ENCODE measurements around the gene ZNF546.
"Not testable (repeated sequence)": the region's sequence is repeated elsewhere in the genome, so short reads cannot be mapped to it uniquely, and the experiment has no call there.

ZNF546 gene

DNA sequence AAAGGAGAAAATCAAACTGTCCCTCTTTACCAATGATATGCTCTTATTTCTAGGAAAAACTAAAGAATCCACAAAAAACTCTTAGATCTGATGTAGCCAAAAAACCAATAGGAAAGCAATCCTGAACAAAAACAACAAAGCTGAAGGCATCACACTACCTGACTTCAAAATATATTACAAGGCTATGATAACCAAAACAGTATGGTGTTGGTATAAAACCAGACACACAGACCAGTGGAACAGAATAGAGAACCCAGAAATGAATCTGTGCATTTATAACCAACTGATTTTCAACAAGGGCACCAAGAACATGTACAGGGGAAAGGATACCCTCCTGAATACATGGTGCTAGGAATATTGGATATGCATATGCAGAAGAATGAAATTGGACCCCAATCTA lies 9.7 kb upstream of the ZNF546 start:
- DNase-seq: no peak

DNA sequence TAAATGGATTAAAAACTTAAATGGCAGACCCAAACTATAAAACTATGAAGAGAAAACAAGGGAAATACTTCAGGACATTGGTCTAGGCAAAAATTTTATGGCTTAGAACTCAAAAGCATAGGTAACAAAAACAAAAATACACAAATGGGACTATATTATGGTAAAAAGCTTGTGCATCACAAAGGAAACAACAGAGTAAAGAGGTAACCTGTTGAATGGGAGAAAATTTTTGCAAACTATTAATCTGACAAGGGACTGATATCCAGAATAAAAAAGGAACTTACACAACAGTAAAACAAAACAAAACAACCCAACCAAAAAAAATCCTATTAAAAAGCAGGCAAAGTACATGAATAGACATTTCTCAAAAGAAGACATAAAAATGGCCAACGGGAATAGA lies 9.3 kb upstream of the ZNF546 start:
- DNase-seq: no peak

GRCh38 chr19:39993605-39994004 lies 3.3 kb upstream of the ZNF546 start:
- DNase-seq: no peak

GRCh38 chr19:39994361-39994760 lies 2.5 kb upstream of the ZNF546 start:
- DNase-seq: no peak

- DNase-seq: no peak
Observed at GRCh38 chr19:39995794-39996193, 1.1 kb upstream of the ZNF546 start.

DNA sequence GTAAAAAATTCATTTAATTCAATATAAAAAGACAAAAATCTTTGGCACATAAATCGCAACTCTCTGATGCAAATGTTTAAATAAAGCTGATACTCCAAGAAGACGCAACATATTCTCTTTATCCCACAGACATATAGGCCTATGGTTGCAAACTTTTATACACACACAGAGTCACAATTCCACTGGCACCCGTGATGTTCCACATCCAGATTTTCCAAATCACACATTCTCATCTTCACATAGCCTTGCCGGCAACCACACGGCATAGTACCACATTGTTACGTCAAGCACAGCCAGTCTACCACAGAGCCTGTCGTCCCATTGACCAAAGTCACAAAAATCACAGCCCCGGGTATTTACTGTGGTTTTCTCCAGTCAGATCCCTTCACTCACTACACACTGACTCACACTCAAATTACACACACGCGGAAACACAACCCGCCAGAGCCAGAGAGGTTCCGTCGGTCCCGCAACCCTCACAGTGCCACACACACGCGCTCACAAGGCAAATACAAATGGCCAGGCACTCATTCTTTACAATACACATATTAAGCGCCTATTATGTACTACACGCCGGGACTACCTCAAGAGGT lies 546 bp upstream of the ZNF546 start:
- peak; percentile 73 for DNase-seq

GRCh38 chr19:39997638-39998216 lies 867 bp downstream of the ZNF546 start:
- no peak for DNase-seq

DNA sequence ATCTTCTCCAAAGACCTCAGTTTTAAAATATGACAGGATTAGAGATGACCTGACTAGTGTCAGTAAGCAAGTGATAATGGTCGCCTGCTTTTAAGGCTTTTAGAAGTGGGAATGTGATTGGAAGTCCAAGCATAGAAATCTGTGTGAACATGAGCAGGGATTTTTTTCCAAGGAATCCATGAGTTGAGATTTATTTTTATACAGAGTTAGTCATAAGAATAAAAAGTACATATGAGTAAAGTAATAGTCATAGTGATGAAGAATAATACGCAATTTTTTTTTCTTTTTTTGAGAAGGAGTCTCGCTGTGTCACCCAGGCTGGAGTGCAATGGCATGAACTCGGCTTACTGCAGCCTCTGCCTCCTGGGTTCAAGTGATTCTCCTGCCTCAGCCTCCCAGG lies 1.6 kb downstream of the ZNF546 start:
- no peak for DNase-seq

DNA sequence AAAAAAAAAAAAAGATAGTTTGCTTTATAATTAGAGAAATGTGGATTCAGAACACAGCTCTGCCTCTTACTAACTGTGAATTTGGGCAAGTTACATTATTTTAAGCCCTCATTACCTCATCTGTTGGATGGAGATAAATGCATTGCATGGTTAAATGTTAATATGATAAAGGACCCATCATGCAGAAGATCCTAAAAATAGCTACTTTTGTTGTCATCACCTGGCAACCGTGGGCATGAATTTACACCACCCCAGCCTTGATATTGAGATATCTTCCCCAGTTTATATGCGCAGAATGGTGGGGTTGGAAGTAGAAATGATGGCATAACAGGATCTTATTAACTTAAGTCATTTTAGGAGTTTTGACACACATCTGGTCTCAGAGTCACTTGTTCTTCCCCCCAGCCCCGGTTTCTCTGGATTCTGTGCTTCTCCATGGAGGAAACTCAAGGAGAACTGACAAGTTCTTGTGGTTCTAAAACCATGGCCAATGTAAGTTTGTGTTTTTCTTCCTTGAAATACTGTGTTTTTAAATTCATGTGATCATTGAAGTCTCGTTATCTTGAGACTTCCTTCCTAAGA lies 8.9 kb downstream of the ZNF546 start:
- no peak for DNase-seq

DNA sequence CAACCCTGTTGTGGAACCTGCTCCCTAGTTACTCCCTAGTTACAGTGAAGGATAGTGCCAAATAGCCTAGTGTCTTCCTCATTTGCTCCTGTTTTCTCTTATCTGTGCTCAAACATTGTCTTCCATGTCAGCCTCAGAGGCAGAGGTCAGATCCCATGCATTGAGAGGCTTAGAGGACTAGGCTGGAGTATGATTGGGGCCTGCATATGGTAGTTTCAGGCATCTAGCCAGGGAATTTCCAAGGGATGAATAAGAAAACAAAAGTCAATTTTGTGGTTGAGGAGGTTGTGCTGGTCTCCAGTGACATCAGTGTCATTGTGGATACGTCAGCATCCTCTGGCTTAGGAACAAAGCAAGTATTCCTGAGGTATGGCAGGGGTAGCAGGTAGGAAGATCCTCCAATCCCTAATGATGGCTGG lies 9.4 kb downstream of the ZNF546 start:
- DNase-seq: no peak

- DNase-seq: no peak
Observed at GRCh38 chr19:40009674-40010073, 12.8 kb downstream of the ZNF546 start.

DNA sequence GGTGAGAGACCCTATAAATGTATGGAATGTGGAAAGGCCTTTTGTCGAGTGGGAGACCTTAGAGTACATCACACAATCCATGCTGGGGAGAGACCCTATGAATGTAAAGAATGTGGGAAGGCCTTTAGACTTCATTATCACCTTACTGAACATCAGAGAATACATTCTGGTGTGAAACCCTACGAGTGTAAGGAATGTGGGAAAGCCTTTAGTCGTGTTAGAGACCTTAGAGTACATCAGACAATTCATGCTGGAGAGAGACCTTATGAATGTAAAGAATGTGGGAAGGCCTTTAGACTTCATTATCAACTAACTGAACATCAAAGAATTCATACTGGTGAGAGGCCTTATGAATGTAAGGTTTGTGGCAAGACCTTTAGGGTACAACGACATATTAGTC lies 17.1 kb downstream of the ZNF546 start:
- DNase-seq: no peak

- DNase-seq: no peak
Observed at GRCh38 chr19:40023969-40024368, 27.1 kb downstream of the ZNF546 start.

DNA sequence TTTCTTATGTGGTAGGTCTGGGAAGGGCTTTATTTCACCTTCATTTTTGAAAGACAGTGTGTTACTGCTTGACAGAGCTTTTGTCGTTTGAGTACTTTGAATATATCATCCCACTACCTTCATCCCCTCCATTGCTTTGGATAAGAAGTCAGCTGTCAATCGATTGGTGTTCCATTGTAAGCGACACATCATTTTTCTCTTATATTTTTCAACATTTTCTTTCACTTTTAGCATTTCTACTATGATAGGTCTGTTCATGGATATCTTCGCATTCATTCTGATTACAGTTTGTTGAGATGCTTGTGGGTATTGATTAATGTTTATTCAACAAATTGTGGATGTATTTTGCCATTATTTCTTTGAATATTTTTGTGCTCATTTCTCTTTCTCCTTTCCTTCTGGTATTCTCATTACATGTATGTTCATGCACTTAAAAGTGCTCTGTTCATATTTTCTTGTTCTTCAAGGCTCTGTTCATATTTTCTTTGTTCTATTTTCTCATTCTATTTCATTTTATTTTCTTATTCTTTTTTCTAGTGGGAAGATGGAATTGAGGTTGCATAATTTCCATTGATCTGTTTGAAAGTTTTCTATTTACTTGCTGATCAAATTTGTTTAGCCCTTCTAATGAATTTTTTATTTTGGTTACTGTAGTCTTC lies 29.2 kb downstream of the ZNF546 start:
- no peak for DNase-seq

GRCh38 chr19:40026597-40026970 lies 29.7 kb downstream of the ZNF546 start:
- DNase-seq: no peak

DNA sequence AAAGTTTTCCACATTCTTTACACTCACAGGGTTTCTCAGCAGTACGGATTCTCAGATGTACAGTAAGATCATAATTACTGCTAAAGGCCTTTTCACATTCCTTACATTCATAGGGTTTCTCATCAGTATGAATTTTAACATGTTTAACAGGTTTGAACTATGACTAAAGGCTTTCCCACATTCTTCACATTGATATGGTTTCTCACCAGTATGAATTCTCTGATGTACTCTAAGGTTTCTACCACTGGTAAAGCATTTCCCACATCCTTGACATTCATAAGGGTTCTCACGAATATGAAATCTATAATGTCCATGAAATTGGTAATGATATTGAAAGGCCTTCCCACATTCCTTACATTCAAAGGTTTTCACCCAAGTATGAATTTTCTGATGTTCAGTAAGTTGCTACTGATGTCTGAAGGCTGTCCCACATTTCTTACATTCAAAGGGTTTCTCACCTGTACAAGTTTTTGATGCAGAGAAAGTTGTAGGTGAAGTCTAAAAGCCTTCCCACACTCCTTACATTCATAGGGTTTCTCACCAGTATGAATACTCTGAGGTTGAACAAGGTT lies 37.2 kb downstream of the ZNF546 start:
- DNase-seq: no peak

- DNase-seq: no peak
Observed at GRCh38 chr19:40035996-40036395, 39.1 kb downstream of the ZNF546 start.

DNA sequence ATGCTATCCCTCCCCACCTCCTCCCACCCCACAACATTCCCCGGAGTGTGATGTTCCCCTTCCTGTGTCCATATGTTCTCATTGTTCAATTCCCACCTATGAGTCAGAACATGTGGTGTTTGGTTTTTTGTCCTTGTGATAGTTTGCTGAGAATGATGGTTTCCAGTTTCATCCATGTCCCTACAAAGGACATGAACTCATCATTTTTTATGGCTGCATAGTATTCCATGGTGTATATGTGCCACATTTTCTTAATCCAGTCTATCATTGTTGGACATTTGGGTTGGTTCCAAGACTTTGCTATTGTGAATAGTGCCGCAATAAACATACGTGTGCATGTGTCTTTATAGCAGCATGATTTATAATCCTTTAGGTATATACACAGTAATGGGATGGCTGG lies 41.2 kb downstream of the ZNF546 start:
- not testable (repeated sequence) for DNase-seq

GRCh38 chr19:40041718-40042117 lies 44.9 kb downstream of the ZNF546 start:
- DNase-seq: not testable (repeated sequence)

DNA sequence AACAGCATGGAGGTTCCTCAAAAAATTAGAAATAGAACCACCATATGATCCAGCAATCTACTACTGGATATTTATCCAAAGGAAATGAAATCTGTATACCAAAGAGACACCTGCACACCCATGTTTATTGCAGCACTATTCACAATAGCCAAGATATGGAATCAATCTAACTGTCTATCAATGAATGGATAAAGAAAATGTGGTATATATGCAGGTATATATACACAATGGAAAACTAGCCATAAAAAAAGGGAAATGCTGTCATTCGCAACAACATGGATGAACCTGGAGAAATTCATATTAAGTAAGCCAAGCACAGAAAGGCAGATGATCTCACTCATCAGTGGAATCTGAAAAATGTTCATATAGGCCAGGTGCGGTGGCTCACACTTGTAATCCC lies 56.6 kb downstream of the ZNF546 start:
- DNase-seq: no peak

DNA sequence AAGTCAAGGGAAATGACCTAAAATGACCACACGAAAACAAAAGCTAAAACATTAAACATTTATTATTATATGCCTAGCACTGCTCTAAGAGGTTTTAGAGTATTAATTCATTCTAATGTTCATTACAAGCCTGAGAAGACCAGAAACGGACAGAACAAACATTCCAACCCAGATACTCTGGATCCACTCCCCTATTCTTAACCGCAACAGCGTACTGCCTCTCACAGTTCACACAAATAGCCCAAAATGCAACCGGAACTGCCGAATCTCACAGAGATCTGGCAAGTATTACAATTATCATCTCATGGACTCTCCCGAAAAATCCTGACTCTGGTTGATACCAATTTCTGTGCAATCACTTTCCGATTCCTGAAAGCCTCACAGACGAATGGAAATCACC lies 57.8 kb downstream of the ZNF546 start:
- DNase-seq: no peak

- no peak for DNase-seq
Observed at GRCh38 chr19:40055049-40055448, 58.2 kb downstream of the ZNF546 start.

- peak; percentile 86 for DNase-seq
Observed at GRCh38 chr19:40055832-40056504, 59.1 kb downstream of the ZNF546 start, which contains the start of gene ZNF780B. Gene ZNF780B, minus strand, starts transcription at chr19:40056231. Its CDS starts 5,899 bp downstream, at chr19:40050332.
